Pancreas (tissue), 10 donors: ENCODE measurements around the gene DKK3. TPM values are rescaled to one million over a fixed set of nuclear protein-coding genes. Genes with fewer than 3 reads are reported as not detected.

Experiments used
- ATAC-seq, 4 donors: fragments of 200-7000 bp; cut with Tn5 transposase; one replicate each; pipeline versions ENCODE4 v1.8.0 to v1.9.1; 2020; ENCODE audit warnings: mild to moderate bottlenecking in 4 of 4, moderate library complexity in 4 of 4
- DNase-seq, 6 donors: peaks; one replicate each; pipeline ENCODE4 v3.0.0-alpha.2; 2020
- FAIRE-seq: peaks from 2 replicates; lab custom pipeline; 2012; peaks lifted over from hg19 to GRCh38; lab: Jason Lieb, UNC
- H3K27ac ChIP-seq, 4 donors: fragments of 200-600 bp; sonication (generic); 1 replicate in 3 of 4; 2 replicates in 1 of 4; pipeline versions ENCODE4 v1.5.0 to v1.8.0; 2020
- H3K27me3 ChIP-seq, 4 donors: fragments of 200-600 bp; one replicate each; pipeline ENCODE4 v1.8.0; 2021
- H3K36me3 ChIP-seq, 3 donors: fragments of 200-600 bp; sonication (generic) in 1 of 3; one replicate each; pipeline versions ENCODE4 v1.5.0 to v1.8.0; 2020 to 2021
- H3K4me1 ChIP-seq, 3 donors: fragments of 200-600 bp; one replicate each; pipeline ENCODE4 v1.8.0; 2021
- H3K4me3 ChIP-seq, 4 donors: fragments of 200-600 bp; sonication (generic) in 2 of 4; one replicate each; pipeline versions ENCODE4 v1.5.0 to v1.8.0; 2020 to 2021
- H3K9me3 ChIP-seq, 4 donors: fragments of 200-600 bp; one replicate each; pipeline ENCODE4 v1.8.0; 2021
- CTCF ChIP-seq, 4 donors: fragments of 200-600 bp; sonication (generic) in 3 of 4; IDR thresholded peaks; one replicate each; pipeline versions ENCODE4 v1.5.0 to v1.8.0; 2021; ENCODE audit warnings: antibody characterized with exemption in 4 of 4
- WGBS, 2 donors: extraction: QIAGEN DNeasy Blood & Tissue Kit; methylation state at CpG; one replicate each; pipeline ENCODE4 v1.1.7; 2013; 5-methylcytosine and 5-hydroxymethylcytosine counted together
- intact Hi-C, 3 donors: fragments of 100-400 bp; cut with DNase I; formaldehyde crosslinking; loops; one replicate each; pipeline versions ENCODE4 v1.11.1 to v1.14.2; 2022
- polyA plus RNA-seq, 2 donors: library from polyadenylated mRNA; stranded (reverse); fragments of 200-250 nt; gene quantifications; one replicate each; pipeline ENCODE4 v1.2.3, GENCODE V29; 2013
- total RNA-seq, 6 donors: library from RNA; stranded (reverse); fragmentation: NEBNext Ultra II Directional in 4 of 6; extraction: Animal tissue kit (Norgen Biotek cat#: 25700) in 4 of 6; gene quantifications; one replicate each; pipeline versions ENCODE4 v1.2.1 to v1.2.4, GENCODE V29; 2021 to 2023
- donor health status: healthy with polysubstance abuse.
- donor health status: DM: no; HTN: no; CAD: no; lungs with moderate emphysema.
- donor health status: DM: no; HTN: no; CAD: no.
- donor health status: control.
- donor health status: control.
- donor health status: Bipolar disorder and iron deficiency.
- donor health status: DM: yes; HTN: yes; CAD: no.
- donor health status: DM: no; HTN: no; CAD: no.
- donor health status: DM: no; HTN: no; CAD: no.
- donor health status: DM: yes; HTN: yes; CAD: no.

Gene DKK3
- total and polyA plus RNA-seq, 8 donors = 2.7 to 10.5 (median 5.8) TPM

- Histone ChIP-seq H3K27me3 (no peaks in the 10 kb centered on the region), H3K4me1 (no peaks in the 10 kb centered on the region), H3K27ac (no peak overlapping the region), H3K4me3 (no peak overlapping the region), H3K36me3 (peaks cover 0 to 9% (median 0%) of the 10 kb centered on the region in 3 donors), H3K9me3 (no peaks in the 10 kb centered on the region)
- intact Hi-C loops = no loop called here
- FAIRE-seq (no peak), DNase-seq (peak in 1 of 6 donors; percentile 15), ATAC-seq (peak in 2 of 4 donors; percentile 26 to 54)
- 74 to 76% methylated on average over 3 of the region's 3 CpGs for WGBS, 2 donors
- TF ChIP-seq CTCF (IDR thresholded peaks at IDR 0.05) = no peak
Observed at GRCh38 chr11:11961399-11962028, 46.9 kb downstream of the DKK3 start.

- FAIRE-seq = no peak
- intact Hi-C loops = no loop called here
- H3K36me3 ChIP-seq = peaks cover 0 to 18% (median 0%) of the 10 kb centered on the region in 3 donors
- no peaks in the 10 kb centered on the region for H3K27me3 ChIP-seq
- no peak for ATAC-seq
- H3K9me3 ChIP-seq = no peaks in the 10 kb centered on the region
- no peak for DNase-seq
- no peaks in the 10 kb centered on the region for H3K4me1 ChIP-seq
- no peak overlapping the region for H3K4me3 ChIP-seq
- no peak overlapping the region for H3K27ac ChIP-seq
- WGBS, 2 donors = 55 to 70% methylated on average over 1 of the region's 1 CpG
- TF ChIP-seq CTCF (IDR thresholded peaks at IDR 0.05) = no peak
Observed at GRCh38 chr11:11960687-11961086, 47.7 kb downstream of the DKK3 start.

GRCh38 chr11:11959601-11960000, 48.8 kb downstream of the DKK3 start:
- intact Hi-C loops = no loop called here
- no peaks in the 10 kb centered on the region for H3K9me3 ChIP-seq
- H3K27ac ChIP-seq = no peak overlapping the region
- no peak for DNase-seq
- H3K27me3 ChIP-seq = no peaks in the 10 kb centered on the region
- H3K4me1 ChIP-seq = no peaks in the 10 kb centered on the region
- no peak overlapping the region for H3K4me3 ChIP-seq
- H3K36me3 ChIP-seq = peaks cover 0 to 27% (median 0%) of the 10 kb centered on the region in 3 donors
- FAIRE-seq = no peak
- no peak for TF ChIP-seq CTCF (IDR thresholded peaks at IDR 0.05)
- no peak for ATAC-seq

- Histone ChIP-seq H3K27me3 (no peaks in the 10 kb centered on the region), H3K4me3 (no peak overlapping the region), H3K9me3 (no peaks in the 10 kb centered on the region), H3K27ac (no peak overlapping the region), H3K36me3 (peaks cover 0 to 28% (median 0%) of the 10 kb centered on the region in 3 donors), H3K4me1 (no peaks in the 10 kb centered on the region)
- TF ChIP-seq CTCF (IDR thresholded peaks at IDR 0.05) = no peak
- DNase-seq (no peak), FAIRE-seq (no peak), ATAC-seq (no peak)
- intact Hi-C loops = no loop called here
- WGBS, 2 donors = 89 to 90% methylated on average over 11 of the region's 11 CpGs
Observed at GRCh38 chr11:11958403-11959231, 49.8 kb downstream of the DKK3 start.

- Histone ChIP-seq H3K4me3 (no peak overlapping the region), H3K27ac (no peak overlapping the region), H3K27me3 (no peaks in the 10 kb centered on the region), H3K36me3 (peaks cover 0 to 49% (median 5%) of the 10 kb centered on the region in 3 donors), H3K9me3 (no peaks in the 10 kb centered on the region), H3K4me1 (no peaks in the 10 kb centered on the region)
- WGBS, 2 donors = 95 to 96% methylated on average over 5 of the region's 5 CpGs
- no peak for TF ChIP-seq CTCF (IDR thresholded peaks at IDR 0.05)
- ATAC-seq (no peak), FAIRE-seq (no peak), DNase-seq (no peak)
- intact Hi-C loops = no loop called here
Observed at GRCh38 chr11:11956006-11956405, 52.4 kb downstream of the DKK3 start.
